Esophagus mucosa (tissue), 1 donor: ENCODE data around the gene FGA. TPM values are rescaled to one million over a fixed set of nuclear protein-coding genes. Genes with fewer than 3 reads are reported as not detected.

Source experiments
- total RNA-seq: library from RNA; stranded (reverse); gene quantifications from one replicate; pipeline ENCODE4 v1.2.4, GENCODE V29; 2023
- donor health status: DM: yes; HTN: yes; CAD: no.

Gene FGA
- total RNA-seq, 1 donor from 2014 or later: 0.64 TPM

Other genes starting within 250 kb of the FGA start
- gene DCHS2, start 98.9 kb downstream of the FGA start, total RNA-seq: 0.48 TPM
- 77.9 TPM for gene PLRG1, start 40.3 kb downstream of the FGA start, total RNA-seq
- 0.52 TPM for gene FGB, start 27.7 kb downstream of the FGA start, total RNA-seq
- gene FGG, start 21.9 kb upstream of the FGA start, total RNA-seq: 0.64 TPM
- gene LRAT, start 153.3 kb upstream of the FGA start, total RNA-seq: 0.76 TPM
- gene RBM46, start 190.5 kb upstream of the FGA start, total RNA-seq: not detected